Measurements from ENCODE around the gene MEIS2.
A peak's percentile ranks its signal among the peaks of the same experiment; 100 is the strongest.

MEIS2 gene

GRCh38 chr15:36921484-36922091, 178.8 kb downstream of the MEIS2 start:
- no peak for DNase-seq (ENCODE audit: low read depth)

GRCh38 chr15:36917411-36918267, 182.7 kb downstream of the MEIS2 start:
- DNase-seq (ENCODE audit: low read depth), result no peak
- no peak overlapping the region for H3K4me3 ChIP-seq (ENCODE audit: low read depth, low read length)

More at GRCh38 chr15:36921484-36922091, 178.8 kb downstream of the MEIS2 start:
- no peak overlapping the region for H3K4me3 ChIP-seq (ENCODE audit: low read depth, low read length)

- DNase-seq (ENCODE audit: low read depth), result no peak
- H3K4me3 ChIP-seq (ENCODE audit: low read depth, low read length), result no peak overlapping the region
Measured at GRCh38 chr15:36914960-36915808, 185.2 kb downstream of the MEIS2 start.

GRCh38 chr15:36914466-36914865, 185.9 kb downstream of the MEIS2 start:
- DNase-seq (ENCODE audit: low read depth), result no peak
- no peak overlapping the region for H3K4me3 ChIP-seq (ENCODE audit: low read depth, low read length)

- no peak for DNase-seq (ENCODE audit: low read depth)
Measured at GRCh38 chr15:36912311-36912712, 188.0 kb downstream of the MEIS2 start.

DNA sequence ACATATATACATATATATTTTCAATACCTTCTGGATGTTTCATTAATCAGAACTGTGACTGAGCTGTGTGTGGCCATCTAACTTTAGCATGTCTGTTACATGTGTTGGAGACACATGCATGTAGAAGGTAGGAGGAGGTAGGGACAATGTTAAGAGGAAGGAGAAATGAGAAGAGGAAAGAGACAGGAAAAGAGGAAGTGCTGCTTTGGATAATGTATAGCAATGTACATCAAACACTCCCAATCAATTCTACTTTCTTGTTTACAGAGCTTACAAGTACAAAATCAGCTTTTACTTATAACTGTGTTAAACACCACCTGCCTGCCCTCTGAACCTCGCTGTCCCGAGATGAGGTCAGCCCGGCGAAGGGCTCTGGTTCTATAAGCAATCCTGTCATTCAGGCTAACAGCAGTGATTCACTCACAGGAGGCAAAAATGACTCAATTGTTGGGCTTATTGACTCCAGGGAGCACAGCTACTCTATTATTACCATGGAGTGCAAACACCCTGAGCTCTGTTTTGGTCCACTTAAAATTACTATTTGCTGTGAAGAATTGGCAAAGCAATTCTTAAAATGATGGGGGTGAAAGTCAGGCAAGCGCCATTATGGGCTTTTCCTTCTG, 188.9 kb downstream of the MEIS2 start:
- DNase-seq (ENCODE audit: low read depth), result peak; percentile 26
- H3K4me3 ChIP-seq (ENCODE audit: low read depth, low read length), result no peak overlapping the region

More at GRCh38 chr15:36912311-36912712, 188.0 kb downstream of the MEIS2 start:
- no peak overlapping the region for H3K4me3 ChIP-seq (ENCODE audit: low read depth, low read length)

GRCh38 chr15:36908991-36909390, 191.4 kb downstream of the MEIS2 start:
- no peak for DNase-seq (ENCODE audit: low read depth)
- H3K4me3 ChIP-seq (ENCODE audit: low read depth, low read length), result no peak overlapping the region

DNA sequence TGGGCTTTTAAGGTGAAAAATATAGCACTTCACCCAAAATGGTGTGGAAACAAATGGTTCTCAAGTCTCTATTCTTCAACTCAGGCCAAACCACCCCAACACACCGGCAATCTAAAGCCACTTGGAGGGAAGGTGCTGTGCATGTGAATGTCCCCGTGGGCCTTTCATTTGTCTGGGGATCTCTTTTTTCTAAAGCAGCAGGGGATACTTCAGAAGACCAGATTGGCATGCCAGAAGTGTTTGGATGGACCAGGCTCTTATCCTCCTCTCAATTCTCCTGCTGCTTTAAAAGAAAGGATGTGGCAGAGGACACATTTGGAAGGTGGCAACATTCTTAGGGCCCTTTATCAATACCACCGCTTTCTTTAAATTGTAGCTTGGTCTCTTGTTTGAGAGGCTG, 193.1 kb downstream of the MEIS2 start:
- H3K4me3 ChIP-seq (ENCODE audit: low read depth, low read length), result no peak overlapping the region
- no peak for DNase-seq (ENCODE audit: low read depth)

DNA sequence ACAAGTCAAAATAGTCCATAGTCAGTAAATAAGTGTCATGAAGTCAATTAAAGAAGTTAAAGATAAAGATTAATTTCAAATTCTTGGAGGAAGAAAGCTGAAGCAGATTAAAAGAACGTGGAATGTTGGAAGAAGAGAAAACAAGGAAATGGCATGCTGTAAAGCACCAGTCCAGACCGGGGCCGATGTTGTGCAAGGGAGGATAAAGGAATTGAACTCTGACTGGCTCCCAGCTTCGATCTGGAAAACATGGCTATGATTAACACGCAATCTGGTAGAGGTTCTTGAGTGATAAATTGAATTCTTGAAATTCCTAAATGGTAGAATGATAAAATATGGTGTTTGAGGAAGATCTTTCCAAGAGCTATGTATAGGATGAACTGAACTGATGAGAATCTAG, 194.4 kb downstream of the MEIS2 start:
- H3K4me3 ChIP-seq (ENCODE audit: low read depth, low read length), result no peak overlapping the region
- peak; percentile 16 for DNase-seq (ENCODE audit: low read depth)

DNA sequence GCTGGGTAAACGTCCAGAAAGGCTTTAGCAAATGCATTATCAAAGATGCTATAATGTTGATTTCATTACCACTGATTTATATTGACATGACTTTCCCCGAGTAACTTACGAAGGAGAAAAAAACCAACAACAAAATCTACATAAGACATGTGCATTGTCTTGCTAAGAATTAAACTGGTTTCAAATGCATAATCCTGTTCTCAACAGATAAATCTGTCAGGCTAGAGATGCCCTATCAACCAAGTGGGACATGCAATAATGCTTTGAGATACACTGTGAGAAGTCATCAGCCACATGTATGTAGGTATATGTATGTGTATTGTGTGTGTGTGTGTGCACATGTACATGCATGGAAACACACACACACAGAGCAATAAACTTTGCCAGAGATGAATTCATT, 195.6 kb downstream of the MEIS2 start:
- DNase-seq (ENCODE audit: low read depth), result no peak
- H3K4me3 ChIP-seq (ENCODE audit: low read depth, low read length), result no peak overlapping the region

GRCh38 chr15:36903922-36904556, 196.3 kb downstream of the MEIS2 start:
- no peak for DNase-seq (ENCODE audit: low read depth)
- no peak overlapping the region for H3K4me3 ChIP-seq (ENCODE audit: low read depth, low read length)

GRCh38 chr15:36903195-36903594, 197.2 kb downstream of the MEIS2 start:
- no peak overlapping the region for H3K4me3 ChIP-seq (ENCODE audit: low read depth, low read length)
- DNase-seq (ENCODE audit: low read depth), result no peak

DNA sequence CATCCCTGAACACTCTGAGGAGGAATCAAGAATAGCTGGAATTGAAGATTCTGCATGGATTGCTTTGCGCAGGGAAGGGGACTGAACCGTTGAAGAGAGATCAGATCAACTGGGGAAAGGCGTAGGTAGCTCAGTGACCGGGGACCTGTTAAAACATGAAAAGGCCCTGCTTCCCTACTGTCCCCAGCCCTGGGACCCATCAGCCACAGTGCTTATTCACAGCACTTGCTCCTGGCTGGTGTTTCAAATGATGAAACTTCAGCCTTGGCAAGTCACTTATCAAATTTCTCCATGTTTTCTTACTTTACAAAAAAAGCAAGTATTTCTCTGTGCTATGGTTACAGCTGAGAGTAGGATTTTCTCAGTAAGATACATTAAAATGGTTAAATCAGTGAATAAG, 199.3 kb downstream of the MEIS2 start:
- DNase-seq (ENCODE audit: low read depth), result no peak
- no peak overlapping the region for H3K4me3 ChIP-seq (ENCODE audit: low read depth, low read length)

- no peak overlapping the region for H3K4me3 ChIP-seq (ENCODE audit: low read depth, low read length)
- no peak for DNase-seq (ENCODE audit: low read depth)
Measured at GRCh38 chr15:36899696-36900095, 200.7 kb downstream of the MEIS2 start.

GRCh38 chr15:36898536-36899126, 201.7 kb downstream of the MEIS2 start:
- no peak overlapping the region for H3K4me3 ChIP-seq (ENCODE audit: low read depth, low read length)
- DNase-seq (ENCODE audit: low read depth), result no peak

- DNase-seq (ENCODE audit: low read depth), result no peak
- H3K4me3 ChIP-seq (ENCODE audit: low read depth, low read length), result no peak overlapping the region
Measured at GRCh38 chr15:36897834-36898233, 202.5 kb downstream of the MEIS2 start.

- DNase-seq (ENCODE audit: low read depth), result no peak
- H3K4me3 ChIP-seq (ENCODE audit: low read depth, low read length), result no peak overlapping the region
Measured at GRCh38 chr15:36896949-36897348, 203.4 kb downstream of the MEIS2 start.

GRCh38 chr15:36894075-36894474, 206.3 kb downstream of the MEIS2 start:
- no peak overlapping the region for H3K4me3 ChIP-seq (ENCODE audit: low read depth, low read length)
- no peak for DNase-seq (ENCODE audit: low read depth)

- no peak for DNase-seq (ENCODE audit: low read depth)
- H3K4me3 ChIP-seq (ENCODE audit: low read depth, low read length), result no peak overlapping the region
Measured at GRCh38 chr15:36893276-36893675, 207.1 kb downstream of the MEIS2 start.

Data from skeletal muscle cell (primary cell).